ENCODE results near the gene ABCD3.
"Not testable (repeated sequence)": the region's sequence is repeated elsewhere in the genome, so short reads cannot be mapped to it uniquely, and the experiment has no call there.

Gene ABCD3

DNA sequence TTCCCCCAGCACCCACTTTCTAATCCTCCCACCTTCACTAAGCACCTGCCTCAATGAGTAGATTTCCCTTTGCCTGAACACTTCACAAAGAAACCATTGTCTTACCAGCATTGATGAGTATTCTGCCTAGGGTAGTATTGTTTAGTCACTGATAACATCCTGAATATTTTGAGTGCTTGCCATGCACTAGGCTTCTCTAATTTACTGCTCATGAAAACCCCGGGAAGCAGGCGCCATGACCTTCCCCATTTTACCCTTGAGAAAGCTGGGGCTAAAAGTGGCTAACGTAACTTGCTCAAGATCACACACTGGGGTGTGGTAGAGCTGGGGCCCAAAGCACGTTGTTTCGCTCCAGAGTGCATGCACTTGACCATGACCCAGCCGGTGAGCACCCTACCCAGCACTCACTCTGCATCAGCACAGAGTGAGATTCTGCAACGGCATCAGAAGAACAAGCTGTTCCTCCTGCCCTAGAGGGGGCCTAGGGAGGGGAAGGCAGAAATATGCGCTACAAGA lies 133.9 kb downstream of the ABCD3 start:
- DNase-seq = peak; percentile 63 to 74

DNA sequence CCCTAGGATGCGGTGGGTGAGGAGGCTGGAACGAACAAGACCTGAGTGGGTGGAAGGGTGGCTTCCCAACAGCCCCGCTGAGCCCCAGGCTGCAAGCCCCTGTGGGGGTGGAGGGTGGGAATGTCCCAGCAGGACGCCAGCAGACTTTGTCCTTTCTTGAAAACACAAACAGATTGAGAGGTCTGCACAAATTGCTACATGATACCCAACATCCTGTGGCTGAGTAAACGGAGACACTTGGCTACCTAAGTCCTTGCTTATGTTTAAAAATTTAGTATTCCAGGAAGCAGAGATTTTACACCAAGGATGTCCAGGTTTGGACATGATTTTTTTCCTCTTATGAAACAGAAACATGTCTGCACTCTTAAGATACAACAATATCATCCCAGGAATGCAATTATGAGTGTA lies 135.1 kb downstream of the ABCD3 start:
- DNase-seq = no peak

GRCh38 chr1:94553931-94554330 lies 135.7 kb downstream of the ABCD3 start:
- no peak for DNase-seq

DNA sequence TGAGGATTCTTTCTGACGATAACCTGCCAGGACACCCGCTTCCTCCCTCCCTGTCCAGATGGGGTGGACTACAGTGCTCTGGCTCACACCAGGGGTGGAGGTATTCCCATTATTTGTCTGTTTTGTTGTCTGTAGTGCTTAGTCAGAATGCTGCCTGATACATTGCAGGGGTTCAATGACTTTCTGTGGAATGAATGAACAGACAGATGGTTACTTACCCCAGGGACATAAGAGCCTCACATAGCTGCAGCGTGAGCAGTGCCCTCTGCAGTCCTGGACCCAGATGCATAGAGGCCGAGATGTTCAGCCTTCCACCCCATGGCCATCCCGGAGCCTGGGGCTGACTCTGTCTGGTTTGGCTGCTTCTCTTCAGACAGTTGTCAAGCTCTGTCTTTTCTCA lies 136.4 kb downstream of the ABCD3 start:
- DNase-seq = no peak

DNA sequence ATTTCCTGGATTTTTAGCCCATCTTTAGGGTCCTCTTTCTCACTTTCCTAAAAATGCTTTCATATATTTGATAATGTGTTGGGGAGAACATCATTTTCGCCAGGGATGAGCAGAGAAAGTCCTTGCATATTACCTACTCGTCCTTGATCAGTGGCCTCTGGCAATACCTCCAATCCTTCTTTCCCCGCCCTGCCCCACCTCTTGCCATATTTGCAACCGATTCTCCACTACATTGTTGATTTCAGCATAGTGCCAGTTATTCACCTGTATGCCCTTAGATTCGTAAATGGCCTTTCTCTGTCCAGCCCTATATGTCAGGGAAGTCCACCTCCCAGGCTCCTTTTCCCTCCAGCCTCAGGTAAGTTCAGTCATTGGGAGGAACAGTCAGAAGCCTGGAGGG lies 136.9 kb downstream of the ABCD3 start:
- DNase-seq = no peak

- no peak for DNase-seq
These were observed 141.7 kb downstream of the ABCD3 start for GRCh38 chr1:94559921-94560320.

- no peak for DNase-seq
These were observed 142.1 kb downstream of the ABCD3 start for GRCh38 chr1:94560333-94560732.

DNA sequence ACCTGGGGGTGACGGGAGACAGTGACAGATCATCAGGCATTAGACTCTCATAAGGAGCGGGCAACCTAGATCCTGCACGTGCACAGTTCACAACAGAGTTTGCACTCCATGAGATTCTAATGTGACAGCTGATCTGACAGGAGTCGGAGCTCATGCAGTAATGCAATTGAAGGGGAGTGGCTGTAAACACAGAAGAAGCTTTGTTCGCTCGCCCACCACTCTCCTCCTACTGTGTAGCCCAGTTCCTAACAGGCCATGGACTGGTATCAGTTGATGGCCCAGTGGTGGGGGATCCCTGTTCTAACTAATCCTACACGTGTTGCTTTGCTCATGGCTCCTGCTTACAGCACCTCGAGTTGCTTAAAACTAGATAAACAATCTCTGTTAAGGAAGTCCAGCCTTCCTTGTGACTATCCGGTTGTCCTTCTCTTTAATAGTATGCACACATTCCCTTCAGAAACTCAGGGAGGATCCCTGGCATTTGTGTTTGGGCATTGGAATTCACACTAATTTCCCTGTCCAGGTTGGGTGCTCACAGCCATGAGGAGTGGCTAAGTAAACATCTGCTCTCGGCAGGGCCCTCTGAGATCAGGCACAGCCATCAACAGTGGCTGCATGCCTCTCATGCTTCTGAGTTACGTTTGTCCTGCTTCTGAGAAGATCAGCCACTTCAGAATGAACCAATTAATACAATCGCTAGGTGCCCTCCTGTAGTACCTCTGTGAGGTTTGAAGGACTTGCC lies 144.5 kb downstream of the ABCD3 start:
- DNase-seq = peak in 1 of 2 experiments; percentile 28

DNA sequence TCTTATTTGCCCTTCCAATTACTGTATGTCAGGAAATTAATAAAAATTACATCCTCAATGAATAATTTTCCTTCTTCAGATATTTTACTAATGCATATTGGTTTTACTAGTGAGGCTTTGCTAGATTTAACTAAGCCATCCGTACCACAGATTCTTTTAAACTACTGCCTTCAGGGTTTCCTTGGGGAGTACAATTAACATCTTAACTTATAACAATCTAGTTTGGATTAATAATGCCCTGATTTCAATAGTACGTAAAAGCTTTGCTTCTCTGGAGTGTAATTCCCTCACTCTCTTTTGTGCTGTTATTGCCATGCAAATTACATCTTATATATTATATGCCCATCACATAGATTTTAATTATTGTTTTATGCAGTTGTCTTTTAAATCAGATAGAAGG lies 147.7 kb downstream of the ABCD3 start:
- no peak for DNase-seq

DNA sequence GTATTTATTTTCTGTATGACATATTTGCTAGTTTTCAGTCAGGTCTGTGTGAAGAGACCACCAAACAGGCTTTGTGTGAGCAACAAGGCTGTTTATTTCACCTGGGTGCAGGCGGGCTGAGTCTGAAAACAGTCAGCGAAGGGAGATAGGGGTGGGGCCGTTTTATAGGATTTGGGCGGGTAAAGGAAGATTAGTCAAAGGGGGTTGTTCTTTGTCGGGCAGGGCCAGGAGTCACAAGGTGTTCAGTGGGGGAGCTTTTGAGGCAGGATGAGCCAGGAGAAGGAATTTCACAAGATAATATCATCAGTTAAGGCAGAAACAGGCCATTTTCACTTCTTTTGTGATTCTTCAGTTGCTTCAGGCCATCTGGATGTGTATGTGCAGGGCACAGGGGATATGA lies 148.2 kb downstream of the ABCD3 start:
- DNase-seq = not testable (repeated sequence)

- not testable (repeated sequence) for DNase-seq
These were observed 149.9 kb downstream of the ABCD3 start for GRCh38 chr1:94567975-94568607.

All from NCI-H526 (cell line).